ENCODE measurements around the gene CACNA1G.

The CACNA1G gene

GRCh38 chr17:50527155-50527762 is 33.3 kb upstream of the CACNA1G start:
- H3K27ac ChIP-seq, result no peak overlapping the region
- TF ChIP-seq CTCF (conservative IDR thresholded peaks at IDR 0.05), result no peak

- no peak for TF ChIP-seq CTCF (conservative IDR thresholded peaks at IDR 0.05)
- no peak overlapping the region for H3K27ac ChIP-seq
These were observed 32.5 kb upstream of the CACNA1G start for GRCh38 chr17:50527949-50528474.

GRCh38 chr17:50529849-50530248 is 30.7 kb upstream of the CACNA1G start:
- TF ChIP-seq CTCF (conservative IDR thresholded peaks at IDR 0.05), result no peak
- H3K27ac ChIP-seq, result no peak overlapping the region

- no peak for TF ChIP-seq CTCF (conservative IDR thresholded peaks at IDR 0.05)
- H3K27ac ChIP-seq, result peak overlapping the region; percentile 100
These were observed 29.0 kb upstream of the CACNA1G start for GRCh38 chr17:50531428-50532025.

DNA sequence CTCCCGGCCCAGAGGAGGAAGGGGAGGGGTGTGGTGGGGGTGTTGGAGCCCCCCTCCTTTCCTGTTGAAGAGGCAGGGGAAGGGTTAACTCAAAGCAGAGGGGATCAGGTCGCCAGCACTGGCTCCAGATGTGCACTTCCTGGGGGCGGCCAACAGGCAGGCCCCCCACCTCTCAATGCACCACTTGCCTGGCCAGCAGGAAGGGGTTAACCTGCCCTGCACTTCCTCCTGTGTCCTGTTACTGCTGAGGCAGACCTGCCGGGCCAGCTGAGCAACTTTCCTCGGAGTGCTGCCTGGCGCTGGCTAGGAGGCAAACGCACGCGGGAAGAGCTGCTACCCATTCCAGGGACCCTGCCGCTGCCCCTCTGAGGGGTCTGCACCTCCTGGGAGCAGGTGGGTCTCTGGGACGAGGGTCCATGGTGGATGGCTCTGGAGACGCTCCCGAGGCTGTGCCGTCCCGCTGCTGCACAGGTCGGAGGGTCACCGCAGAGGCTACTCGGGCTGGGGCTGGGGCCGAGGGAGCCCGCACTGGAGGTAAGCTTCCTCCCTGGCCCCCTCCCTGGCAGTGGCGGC is 28.0 kb upstream of the CACNA1G start, which contains the start of gene EPN3:
Gene EPN3, plus strand, starts transcription at position 284 of the 573 bp plus-strand sequence. CDS start 3,822 bp downstream, outside the sequence.
- H3K27ac ChIP-seq, result peak within 1 kb of the TSS; percentile 100

GRCh38 chr17:50533185-50533584 is 27.3 kb upstream of the CACNA1G start:
- TF ChIP-seq CTCF (conservative IDR thresholded peaks at IDR 0.05), result no peak
- peak overlapping the region; percentile 100 for H3K27ac ChIP-seq

More for the DNA sequence above, 28.0 kb upstream of the CACNA1G start, which contains the start of gene EPN3:
- no peak for TF ChIP-seq CTCF (conservative IDR thresholded peaks at IDR 0.05)

- H3K27ac ChIP-seq, result peak overlapping the region; percentile 100
- TF ChIP-seq CTCF (conservative IDR thresholded peaks at IDR 0.05), result no peak
These were observed 26.8 kb upstream of the CACNA1G start for GRCh38 chr17:50533720-50534148.

Measured in VCaP (cell line).